GM11168 (cell line): ENCODE measurements around the gene HLA-DOB.

ENCODE experiments used
- in situ Hi-C: fragments of 300-500 bp; cut with MboI; formaldehyde crosslinking; loops from one replicate; pipeline ENCODE4 v1.12.0; 2022; ENCODE audit warnings: low sequenced_read_pairs; ENCODE audit not compliant: unreplicated experiment

HLA-DOB gene

DNA sequence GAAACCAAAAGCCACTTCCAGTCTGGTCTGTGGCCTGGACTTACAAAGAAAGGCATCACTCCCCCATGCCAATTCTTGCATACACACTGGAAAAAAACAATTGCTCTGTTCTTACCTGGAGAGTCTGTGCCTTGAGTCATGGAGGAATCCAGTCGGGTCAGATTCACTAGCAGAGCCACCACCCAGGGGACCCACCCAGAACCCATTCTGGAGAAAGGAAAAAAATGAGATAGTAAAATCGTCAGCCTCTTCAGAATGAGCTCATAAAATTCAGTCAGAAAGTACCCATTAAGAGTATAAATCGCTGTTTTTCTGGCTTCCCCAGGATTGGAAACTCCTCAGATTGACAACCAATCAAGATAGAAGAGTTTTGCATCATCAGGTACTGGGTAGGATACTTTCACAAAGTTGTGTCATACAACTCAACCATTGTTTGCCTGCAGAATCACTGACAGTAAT is at the start of gene HLA-DOB:
Gene HLA-DOB (minus strand): TSS at position 257 of the 459 bp plus-strand sequence. CDS start 51 bp downstream, at position 206.
- in situ Hi-C loops = no loop called here

GRCh38 chr6:32865724-32866443 is 49.1 kb upstream of the HLA-DOB start:
- in situ Hi-C loops = no loop called here

DNA sequence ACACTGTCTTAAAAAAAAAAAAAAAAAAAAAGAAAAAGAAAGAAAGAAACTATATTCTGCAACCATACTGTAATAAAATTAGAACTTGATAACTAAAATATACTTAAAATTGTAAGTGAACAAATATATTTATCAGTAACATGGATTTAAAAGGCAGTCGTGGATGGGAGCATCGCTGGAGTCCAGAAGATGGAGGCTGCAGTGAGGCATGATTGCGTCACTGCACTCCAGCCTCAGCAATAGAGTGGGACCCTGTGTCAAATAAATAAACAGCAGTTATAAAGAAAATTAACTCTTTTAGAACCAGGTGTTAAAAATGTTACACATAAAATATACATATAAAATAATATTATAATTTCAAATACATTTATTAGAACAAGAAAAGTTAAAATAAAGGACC is 45.9 kb upstream of the HLA-DOB start:
- in situ Hi-C loops = no loop called here

- in situ Hi-C loops = no loop called here
These were observed 43.9 kb upstream of the HLA-DOB start for GRCh38 chr6:32860674-32861073.

DNA sequence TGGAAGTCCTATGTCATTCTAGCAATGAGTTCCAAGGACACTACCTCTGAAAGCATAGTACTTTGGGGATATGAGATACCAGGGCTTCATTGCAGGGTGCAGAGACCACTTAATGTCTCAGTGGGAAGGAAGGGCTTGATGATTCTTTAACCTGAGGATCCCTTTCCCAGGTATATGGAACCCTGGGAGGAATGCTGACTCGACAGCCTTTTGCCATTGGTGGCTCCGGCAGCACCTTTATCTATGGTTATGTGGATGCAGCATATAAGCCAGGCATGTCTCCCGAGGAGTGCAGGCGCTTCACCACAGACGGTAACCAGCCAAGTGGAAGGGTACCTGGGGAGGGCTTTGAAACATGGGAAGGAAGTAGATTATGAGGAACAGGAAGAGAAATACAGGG is 41.4 kb upstream of the HLA-DOB start:
- in situ Hi-C loops = no loop called here

DNA sequence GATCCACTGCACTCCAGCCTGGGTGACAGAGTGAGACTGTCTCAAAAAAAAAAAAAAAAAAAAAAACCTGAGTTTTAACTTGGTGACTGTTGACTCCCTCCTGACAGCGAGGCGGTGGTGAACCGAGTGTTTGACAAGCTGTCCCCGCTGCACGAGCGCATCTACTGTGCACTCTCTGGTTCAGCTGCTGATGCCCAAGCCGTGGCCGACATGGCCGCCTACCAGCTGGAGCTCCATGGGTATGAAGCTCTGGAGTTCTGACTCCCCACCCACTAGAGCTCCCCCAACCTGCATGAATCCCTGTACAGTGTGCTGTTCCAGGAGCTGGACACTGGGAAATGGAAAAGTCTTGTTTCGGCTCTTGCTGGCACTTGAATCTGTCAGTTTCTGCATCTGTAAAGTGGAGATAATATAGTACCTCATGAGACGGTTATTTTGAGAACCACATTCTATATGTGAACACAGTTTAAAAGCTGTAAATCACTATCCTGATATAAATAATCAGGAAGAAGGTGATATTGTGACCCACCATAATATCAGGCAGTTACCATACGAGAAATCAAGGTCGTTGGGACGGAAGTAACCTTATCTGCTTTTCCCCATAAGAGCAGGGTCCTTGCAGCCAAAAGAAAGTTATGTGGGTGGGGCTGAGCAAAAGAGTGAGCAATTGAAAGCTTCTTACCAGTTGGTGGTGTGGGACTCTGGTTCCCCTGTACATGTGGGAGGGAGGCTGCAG is 40.5 kb upstream of the HLA-DOB start:
- in situ Hi-C loops = no loop called here

DNA sequence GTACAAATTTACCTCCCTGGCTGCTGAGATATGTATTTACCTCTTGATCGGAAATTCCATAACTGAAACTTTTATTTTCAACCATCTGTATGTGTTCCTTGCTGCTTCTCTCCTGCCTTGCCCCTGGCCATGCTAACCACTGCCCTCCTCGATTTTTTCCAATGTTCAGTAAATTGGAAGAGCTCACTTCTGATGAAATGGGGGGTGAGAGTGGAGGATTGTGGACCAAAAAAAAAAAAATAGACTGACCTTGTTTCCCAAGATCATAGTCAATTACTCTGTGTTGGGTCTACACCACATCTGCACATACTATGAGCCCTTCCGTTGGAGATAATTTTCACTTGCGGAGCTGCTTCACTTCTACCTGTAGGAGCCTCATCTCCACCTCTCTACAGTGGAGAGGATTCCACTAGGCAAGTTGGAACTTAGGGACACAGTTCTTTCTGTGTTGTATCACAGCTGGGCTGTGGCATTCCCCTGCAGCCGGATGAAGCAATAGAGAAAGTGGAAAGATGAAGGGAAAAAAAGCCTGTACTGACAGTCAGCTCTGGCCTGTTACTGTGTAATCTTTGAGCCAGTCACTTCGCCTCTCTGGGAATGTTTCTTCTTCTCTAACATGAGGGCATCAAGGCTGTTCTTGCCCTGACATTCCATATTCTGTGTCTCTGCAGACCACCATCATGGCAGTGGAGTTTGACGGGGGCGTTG is 38.8 kb upstream of the HLA-DOB start:
- in situ Hi-C loops = no loop called here

- in situ Hi-C loops = no loop called here
These were observed 37.8 kb upstream of the HLA-DOB start for GRCh38 chr6:32854376-32855178.

- in situ Hi-C loops = no loop called here
These were observed 37.0 kb upstream of the HLA-DOB start, which contains the start of the genes PSMB9 and TAP1 for GRCh38 chr6:32853541-32854375. PSMB9 (plus strand) TSS chr6:32854192; CDS start chr6:32854230, 38 bp downstream. TAP1 (minus strand) TSS chr6:32853704; CDS start chr6:32853636, 68 bp downstream.

- in situ Hi-C loops = no loop called here
These were observed 36.2 kb upstream of the HLA-DOB start for GRCh38 chr6:32852844-32853540.

- in situ Hi-C loops = no loop called here
These were observed 35.4 kb upstream of the HLA-DOB start for GRCh38 chr6:32852018-32852843.

DNA sequence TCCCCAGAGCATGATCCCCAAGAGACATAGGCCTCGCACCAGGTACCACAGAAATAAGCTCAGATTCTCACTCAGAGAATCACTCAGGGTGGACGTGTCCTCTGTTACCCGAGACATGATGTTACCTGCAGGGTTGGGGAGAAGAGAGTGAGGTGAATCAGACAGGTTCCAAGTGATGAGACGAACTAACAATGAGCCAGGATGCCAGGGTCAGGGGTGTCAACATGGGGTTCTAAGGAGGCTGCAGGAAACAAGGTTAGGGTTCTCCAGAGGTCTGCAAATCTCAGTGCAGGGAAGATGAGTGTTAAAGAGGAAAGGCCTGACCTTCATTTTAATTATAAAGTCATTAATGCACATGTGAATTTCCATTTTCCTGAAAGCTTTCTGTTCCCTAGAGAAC is 34.2 kb upstream of the HLA-DOB start:
- in situ Hi-C loops = no loop called here

DNA sequence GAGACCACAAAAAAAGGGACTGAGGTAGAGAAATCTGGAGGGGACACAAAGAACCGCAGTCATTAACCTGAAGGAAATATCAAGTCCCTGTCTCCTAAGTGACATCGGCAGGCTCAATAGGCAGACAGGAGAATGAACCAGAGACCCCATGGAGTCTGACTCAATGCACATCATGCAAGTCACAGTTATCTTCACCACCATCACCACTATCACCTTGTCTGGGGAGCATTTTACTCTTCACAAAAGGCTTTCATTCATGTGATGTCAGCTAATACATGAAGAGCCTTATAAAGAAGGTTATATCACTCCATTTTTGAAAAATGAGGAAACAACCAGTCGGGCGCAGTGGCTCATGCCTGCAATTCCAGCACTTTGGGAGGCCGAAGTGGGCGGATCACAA is 32.3 kb upstream of the HLA-DOB start:
- in situ Hi-C loops = no loop called here

- in situ Hi-C loops = no loop called here
These were observed 31.0 kb upstream of the HLA-DOB start for GRCh38 chr6:32847795-32848194.

DNA sequence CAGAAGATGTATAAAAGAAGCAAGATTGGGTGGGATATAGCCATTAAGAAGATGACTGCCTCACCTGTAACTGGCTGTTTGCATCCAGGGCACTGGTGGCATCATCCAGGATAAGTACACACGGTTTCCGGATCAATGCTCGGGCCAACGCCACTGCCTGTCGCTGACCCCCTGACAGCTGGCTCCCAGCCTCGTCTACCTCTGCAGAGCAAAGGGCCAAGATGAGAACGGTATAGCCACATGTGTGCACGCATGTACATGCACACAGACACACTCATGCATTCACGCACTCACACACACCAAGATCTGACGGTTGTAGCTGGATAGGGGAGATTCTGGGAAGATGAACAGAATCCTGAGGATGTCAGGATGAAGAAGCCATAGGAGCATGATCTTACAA is 30.2 kb upstream of the HLA-DOB start:
- in situ Hi-C loops = no loop called here

- in situ Hi-C loops = no loop called here
These were observed 28.6 kb upstream of the HLA-DOB start for GRCh38 chr6:32845384-32845884.

- in situ Hi-C loops = no loop called here
These were observed 28.1 kb upstream of the HLA-DOB start for GRCh38 chr6:32844839-32845383.
